ENCODE measurements around the gene PLCG1.

The PLCG1 gene

DNA sequence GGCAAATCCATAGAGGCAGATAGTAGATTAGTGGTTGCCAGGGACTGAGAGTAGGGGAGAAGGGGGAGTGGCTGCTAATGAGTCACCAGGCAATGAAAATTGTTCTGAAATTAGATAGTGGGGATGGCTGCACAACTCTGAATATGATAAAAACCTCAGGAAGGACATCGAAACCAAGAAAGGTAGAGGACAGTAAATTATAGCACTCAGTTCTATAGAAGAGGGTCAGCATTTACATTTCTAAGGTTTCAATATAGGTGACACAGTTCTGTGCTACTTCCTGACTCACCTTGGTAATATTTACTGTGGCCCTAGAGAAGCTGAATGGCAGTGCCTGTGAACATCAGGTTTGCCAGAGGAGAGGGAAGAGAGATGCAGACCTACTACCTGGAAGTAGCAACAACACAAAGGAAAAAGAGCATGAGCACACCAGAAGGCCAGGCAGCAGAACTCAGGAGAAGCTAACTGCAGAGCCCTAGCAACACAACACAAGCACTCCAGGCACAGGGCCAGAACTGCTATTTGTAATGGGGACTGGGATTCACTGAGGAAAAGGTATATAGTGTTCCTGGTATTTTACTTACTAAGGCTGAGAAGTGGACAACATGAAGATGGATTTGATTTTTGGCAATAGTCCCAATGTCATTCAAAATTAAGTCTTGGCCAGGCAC, 75.9 kb downstream of the PLCG1 start:
- DNase-seq (ENCODE audit: low spot score): no peak

DNA sequence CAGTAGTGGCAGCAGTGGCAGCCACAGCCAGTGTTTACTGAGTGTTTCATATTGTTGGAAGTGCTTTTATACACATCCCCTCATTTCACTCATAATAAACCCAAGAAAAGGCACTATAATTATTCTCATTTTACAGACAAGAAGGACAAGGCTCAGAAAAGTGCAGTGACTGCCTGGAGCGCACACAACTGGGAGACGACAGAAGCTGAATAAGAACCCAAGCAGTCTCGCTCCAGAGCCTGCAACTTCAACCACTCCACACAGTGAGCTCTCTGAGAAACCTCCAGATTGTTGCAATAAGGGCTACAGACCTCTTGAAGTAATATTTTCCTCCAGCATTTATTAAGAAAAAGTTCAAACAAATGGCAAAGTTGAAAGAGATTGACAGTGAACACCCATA, 76.9 kb downstream of the PLCG1 start:
- no peak for DNase-seq (ENCODE audit: low spot score)

DNA sequence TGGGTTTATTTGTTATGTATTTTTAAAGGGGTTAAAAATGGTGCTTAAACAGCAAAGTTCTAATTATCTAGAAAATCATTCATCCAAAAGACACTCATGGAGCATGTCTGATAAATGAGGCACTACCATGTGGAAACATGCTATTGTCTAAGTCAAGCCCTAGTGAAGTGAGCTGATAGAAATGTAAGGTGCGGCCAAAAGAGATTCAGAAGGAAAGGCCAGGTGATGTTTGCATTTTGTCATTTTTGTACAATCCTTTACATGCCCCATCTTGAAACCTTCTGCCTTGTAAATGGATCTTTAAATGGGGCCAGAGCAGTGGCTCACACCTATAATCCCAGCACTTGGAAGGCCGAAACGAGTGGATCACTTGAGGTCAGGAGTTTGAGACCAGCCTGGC, 77.3 kb downstream of the PLCG1 start:
- no peak for DNase-seq (ENCODE audit: low spot score)

DNA sequence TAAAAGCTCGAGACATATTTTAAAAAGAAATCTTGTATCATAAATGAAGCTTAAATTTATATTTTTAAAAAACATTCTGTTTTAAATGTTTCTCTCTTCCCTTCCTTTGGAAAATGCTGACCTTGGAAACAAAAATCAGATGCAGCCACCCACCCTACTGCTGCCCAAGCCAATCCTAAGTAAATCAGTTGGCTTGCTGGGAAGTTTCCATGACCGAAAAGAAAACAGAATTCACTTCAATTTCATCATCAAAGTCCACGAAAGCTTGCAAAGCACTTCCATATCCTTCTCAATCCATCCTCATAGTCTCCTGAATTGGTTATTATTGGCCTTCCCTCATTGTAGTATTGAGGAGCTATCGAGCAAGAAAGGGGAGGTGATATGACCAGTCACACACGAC, 80.1 kb downstream of the PLCG1 start:
- no peak for DNase-seq (ENCODE audit: low spot score)

DNA sequence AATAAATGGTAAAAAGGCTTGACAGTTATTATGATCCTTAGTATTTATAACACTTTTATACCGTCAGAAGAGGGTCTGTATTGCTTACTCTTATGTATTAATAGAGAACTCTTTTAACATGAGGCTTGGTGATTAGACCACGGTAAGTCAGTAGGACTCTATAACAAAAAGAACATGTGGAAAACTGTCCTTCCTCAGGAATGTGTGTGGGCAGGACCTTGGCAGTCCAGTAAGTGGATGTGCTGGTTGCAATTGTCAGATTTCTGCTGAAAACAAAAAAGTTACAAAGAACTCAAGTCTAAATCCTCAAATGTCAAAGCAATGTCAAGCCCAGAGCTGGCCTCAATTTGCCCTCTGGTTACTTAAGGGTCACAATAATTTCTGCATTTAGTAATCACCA, 81.1 kb downstream of the PLCG1 start:
- no peak for DNase-seq (ENCODE audit: low spot score)

DNA sequence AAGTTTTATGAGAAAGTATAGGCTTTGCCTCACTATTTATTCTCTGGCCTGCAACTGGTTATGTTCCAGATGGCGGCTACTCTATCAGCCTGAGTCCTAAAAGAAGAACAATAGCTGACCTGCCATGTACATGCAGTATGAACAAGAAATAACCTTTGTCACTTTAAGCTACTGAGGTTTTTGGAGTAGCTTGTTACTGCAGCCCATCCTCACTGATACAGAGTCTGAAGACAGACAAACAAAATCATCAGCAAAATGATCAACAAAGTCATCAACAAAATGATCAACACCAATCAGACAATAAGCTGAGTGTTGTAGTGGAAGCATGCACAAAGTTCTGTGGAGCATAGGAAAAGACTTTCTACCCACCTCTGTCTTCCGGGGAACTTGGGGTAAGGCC, 82.5 kb downstream of the PLCG1 start:
- DNase-seq (ENCODE audit: low spot score): no peak

DNA sequence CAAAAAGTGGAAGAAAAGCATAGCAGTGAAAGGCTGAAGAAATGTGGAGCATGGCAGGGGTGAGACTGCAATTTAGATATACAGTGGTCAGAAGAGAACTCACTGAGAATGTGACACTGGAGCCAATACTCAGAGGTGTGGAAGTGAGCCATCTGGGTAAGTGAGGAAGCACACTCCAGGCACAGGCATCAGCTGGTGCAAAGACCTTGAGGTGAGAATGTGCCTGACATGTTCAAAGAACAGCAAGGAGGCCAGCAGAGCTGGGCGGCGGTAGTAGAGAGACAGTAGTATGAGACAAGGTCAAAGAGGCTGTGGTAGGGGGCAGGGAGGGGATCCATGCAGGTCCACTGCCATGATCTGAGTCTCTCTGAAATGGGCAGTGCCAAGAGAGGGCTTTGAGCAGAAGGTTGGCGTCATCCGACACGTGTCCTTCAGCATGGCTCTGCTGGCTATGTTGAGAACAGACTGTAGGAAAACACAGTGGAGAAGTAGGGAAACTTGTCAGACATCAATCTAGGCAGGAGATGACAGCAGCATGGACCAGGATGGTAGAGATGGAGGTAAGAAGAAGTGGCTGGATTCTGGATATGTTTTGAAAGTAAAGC, 84.4 kb downstream of the PLCG1 start:
- no peak for DNase-seq (ENCODE audit: low spot score)

- peak; percentile 84 for DNase-seq (ENCODE audit: low spot score)
These were observed 85.0 kb downstream of the PLCG1 start for GRCh38 chr20:41222296-41222695.

DNA sequence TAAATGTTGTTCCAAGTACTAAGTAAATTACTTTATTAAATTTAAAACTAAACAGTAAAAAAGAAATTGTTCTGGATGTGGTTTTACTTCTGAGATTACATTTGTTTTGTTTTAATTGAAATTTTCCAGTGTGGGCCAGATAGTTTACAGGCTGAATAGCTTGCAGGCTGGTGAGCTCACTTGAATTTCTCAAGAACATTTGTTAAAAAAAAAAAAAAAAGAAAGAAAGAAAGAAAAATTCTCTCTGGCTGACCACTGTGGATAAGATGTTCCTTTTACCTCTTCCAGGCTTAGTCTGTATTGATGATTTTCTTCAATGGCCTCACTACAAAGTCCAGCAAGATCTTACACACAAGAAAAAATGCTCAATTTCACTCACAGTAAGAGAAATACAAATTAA, 85.4 kb downstream of the PLCG1 start:
- DNase-seq (ENCODE audit: low spot score): no peak

DNA sequence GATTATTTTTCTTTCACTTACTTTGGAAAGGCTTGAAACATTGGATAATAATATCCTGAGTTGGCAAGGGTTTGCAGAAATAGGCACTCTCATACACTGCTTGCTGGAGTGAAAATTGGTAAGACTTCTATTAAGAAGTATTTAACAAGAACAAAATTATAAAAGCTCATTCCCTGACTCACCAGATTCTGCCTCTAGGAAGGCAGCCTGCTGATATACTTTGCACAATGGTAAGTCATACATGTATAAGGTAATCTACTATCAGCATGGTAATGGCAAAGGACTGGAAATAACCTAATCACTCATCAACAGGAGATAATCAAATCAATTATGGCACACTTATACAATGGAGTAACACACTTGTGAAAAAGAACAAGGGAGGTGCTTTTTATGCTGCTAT, 85.8 kb downstream of the PLCG1 start:
- DNase-seq (ENCODE audit: low spot score): no peak

- no peak for DNase-seq (ENCODE audit: low spot score)
These were observed 86.9 kb downstream of the PLCG1 start for GRCh38 chr20:41224281-41224680.

DNA sequence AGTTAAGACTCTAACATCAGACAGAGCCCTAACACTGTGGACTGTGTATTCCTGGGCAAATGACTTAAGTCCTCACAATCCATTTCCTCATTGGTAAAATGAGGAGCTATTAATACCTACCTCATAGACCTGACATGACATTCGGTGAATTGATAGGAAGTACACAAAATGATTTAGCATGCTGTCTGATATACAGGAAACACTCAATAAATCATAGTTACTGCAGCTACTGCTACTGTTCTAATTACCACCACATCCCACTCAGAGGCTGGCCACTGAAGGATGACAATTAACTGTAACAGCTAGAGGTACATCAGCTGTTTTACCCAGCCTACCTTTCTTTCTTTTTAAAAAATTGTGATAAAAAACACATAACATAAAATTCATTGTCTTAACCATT, 87.7 kb downstream of the PLCG1 start:
- DNase-seq (ENCODE audit: low spot score): no peak

DNA sequence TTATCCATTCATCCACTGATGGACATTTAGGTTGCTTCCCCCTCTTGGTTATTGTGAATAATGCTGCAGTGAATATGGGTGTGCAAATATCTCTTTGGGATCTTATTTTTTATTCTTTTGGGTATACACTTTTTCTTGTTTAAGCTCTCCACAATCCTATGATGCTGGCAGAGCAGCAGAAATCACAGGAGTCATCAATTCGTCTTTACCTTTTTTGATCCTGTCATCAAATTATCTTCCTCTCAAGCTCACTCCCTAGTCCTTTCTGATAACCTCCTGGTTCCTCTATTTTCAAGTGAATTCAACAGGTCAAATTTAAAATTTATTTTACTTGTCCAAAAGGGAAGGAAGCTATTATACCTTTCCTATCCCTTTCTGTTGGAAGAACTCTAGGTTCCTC, 89.1 kb downstream of the PLCG1 start:
- no peak for DNase-seq (ENCODE audit: low spot score)

All from Ammon's horn (tissue), 1 donor.